Smooth muscle cell (in vitro differentiated cells): ENCODE data around the gene USH2A. TPM values are rescaled to one million over a fixed set of nuclear protein-coding genes. Genes with fewer than 3 reads are reported as not detected.

ENCODE experiments used
- DNase-seq: peaks from one replicate; lab custom pipeline; 2025; ENCODE audit not compliant: unreplicated experiment; lab: John Stamatoyannopoulos, UW
- H2AFZ ChIP-seq: fragments of 200-600 bp; sonication (generic); 2 replicates; pipeline ENCODE4 v1.6.0; 2016; ENCODE audit warnings: antibody characterized with exemption, low read depth, mild to moderate bottlenecking
- H3F3A ChIP-seq: fragments of 200-600 bp; sonication (generic); 2 replicates; pipeline ENCODE4 v1.6.0; 2017; ENCODE audit warnings: antibody characterized with exemption, low read depth
- H3K27ac ChIP-seq: fragments of 200-600 bp; sonication (generic); 2 replicates; pipeline ENCODE4 v1.5.1; 2016; ENCODE audit warnings: low read depth, mild to moderate bottlenecking
- H3K27me3 ChIP-seq: fragments of 200-600 bp; sonication (generic); 2 replicates; pipeline ENCODE4 v1.6.1; 2016; ENCODE audit warnings: low read depth, mild to moderate bottlenecking
- H3K36me3 ChIP-seq: fragments of 200-600 bp; sonication (generic); 2 replicates; pipeline ENCODE4 v1.5.1; 2016; ENCODE audit warnings: low read depth
- H3K4me1 ChIP-seq: fragments of 200-600 bp; sonication (generic); 2 replicates; pipeline ENCODE4 v1.5.1; 2016; ENCODE audit warnings: low read depth
- H3K4me2 ChIP-seq: fragments of 200-600 bp; sonication (generic); 2 replicates; pipeline ENCODE4 v1.6.0; 2016; ENCODE audit warnings: mild to moderate bottlenecking
- H3K4me3 ChIP-seq: fragments of 200-600 bp; sonication (generic); 2 replicates; pipeline ENCODE4 v1.5.1; 2016; ENCODE audit warnings: mild to moderate bottlenecking
- H3K79me2 ChIP-seq: fragments of 200-600 bp; sonication (generic); 2 replicates; pipeline ENCODE4 v1.6.0; 2016; ENCODE audit warnings: low read depth, mild to moderate bottlenecking
- H3K9ac ChIP-seq: fragments of 200-600 bp; sonication (generic); 2 replicates; pipeline ENCODE4 v1.6.0; 2016; ENCODE audit warnings: low read depth
- H3K9me3 ChIP-seq: fragments of 200-600 bp; sonication (generic); replicated peaks from 2 replicates; pipeline ENCODE4 v1.5.1; 2016; ENCODE audit warnings: low read depth
- H4K20me1 ChIP-seq: fragments of 200-600 bp; sonication (generic); 2 replicates; pipeline ENCODE4 v1.6.0; 2016; ENCODE audit warnings: low read depth
- WGBS: methylation state at CpG from one replicate; pipeline ENCODE4 v1.1.7; 2016; ENCODE audit warnings: low lambda C conversion rate; 5-methylcytosine and 5-hydroxymethylcytosine counted together
- polyA plus RNA-seq: library from polyadenylated mRNA; unstranded; fragments of >200 nt; fragmentation: Nextera tagmentation; extraction: Ambion mirVana; gene quantifications from 2 replicates; pipeline ENCODE4 v1.2.1, GENCODE V29; 2016
- total RNA-seq: library from RNA; depleted of rRNA; stranded (reverse); fragments of >200 nt; gene quantifications from 2 replicates; pipeline ENCODE4 v1.2.3, GENCODE V29; 2014
- TF ChIP-seq, protein P1 (sequence below): fragments of 200-600 bp; sonication (generic); IDR thresholded peaks from 2 replicates; pipeline ENCODE4 v1.5.1; 2017; ENCODE audit warnings: borderline replicate concordance, mild to moderate bottlenecking, antibody characterized with exemption; ENCODE audit not compliant: insufficient read depth, poor library complexity, severe bottlenecking

The USH2A gene
- total and polyA plus RNA-seq, 2 experiments from 2014 or later = under 0.01 TPM; not detected in 1

DNA sequence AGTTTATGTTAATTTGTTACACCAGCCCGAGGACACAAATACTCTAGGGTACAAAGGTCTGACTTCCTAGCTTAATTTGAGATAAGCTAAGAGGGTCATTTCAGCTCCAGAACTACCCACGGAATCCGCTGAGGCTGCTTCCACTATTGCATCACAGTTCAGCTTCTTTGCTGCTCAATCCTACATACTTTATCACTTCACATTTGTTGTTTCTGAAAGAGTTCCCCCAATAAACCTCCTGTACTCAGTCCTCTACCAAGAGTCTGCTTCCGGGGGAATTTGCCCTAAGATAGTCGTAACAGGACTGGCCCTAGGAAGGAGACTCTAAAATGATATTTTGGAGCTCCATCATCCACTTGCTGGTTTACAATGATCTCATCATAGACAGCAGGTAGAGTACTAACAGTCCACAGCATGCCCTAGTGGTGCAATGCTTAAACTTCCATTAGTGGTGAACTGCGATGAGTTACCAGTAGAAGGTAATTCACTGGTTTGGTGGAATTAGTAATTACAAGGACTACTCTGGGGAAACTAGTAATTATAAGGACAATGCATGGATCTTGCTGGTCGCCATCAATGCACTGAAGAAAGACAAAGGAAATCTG, 229.3 kb downstream of the USH2A start:
- no peaks in the 10 kb centered on the region for H4K20me1 ChIP-seq
- no peaks in the 10 kb centered on the region for H3F3A ChIP-seq
- no peak overlapping the region for H3K4me2 ChIP-seq
- H3K4me1 ChIP-seq = no peaks in the 10 kb centered on the region
- TF ChIP-seq, protein P1, sequence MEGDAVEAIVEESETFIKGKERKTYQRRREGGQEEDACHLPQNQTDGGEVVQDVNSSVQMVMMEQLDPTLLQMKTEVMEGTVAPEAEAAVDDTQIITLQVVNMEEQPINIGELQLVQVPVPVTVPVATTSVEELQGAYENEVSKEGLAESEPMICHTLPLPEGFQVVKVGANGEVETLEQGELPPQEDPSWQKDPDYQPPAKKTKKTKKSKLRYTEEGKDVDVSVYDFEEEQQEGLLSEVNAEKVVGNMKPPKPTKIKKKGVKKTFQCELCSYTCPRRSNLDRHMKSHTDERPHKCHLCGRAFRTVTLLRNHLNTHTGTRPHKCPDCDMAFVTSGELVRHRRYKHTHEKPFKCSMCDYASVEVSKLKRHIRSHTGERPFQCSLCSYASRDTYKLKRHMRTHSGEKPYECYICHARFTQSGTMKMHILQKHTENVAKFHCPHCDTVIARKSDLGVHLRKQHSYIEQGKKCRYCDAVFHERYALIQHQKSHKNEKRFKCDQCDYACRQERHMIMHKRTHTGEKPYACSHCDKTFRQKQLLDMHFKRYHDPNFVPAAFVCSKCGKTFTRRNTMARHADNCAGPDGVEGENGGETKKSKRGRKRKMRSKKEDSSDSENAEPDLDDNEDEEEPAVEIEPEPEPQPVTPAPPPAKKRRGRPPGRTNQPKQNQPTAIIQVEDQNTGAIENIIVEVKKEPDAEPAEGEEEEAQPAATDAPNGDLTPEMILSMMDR = peak; percentile 10
- no peak overlapping the region for H3K27ac ChIP-seq
- peaks cover 17% of the 10 kb centered on the region for H3K27me3 ChIP-seq
- H3K36me3 ChIP-seq = no peaks in the 10 kb centered on the region
- H3K4me3 ChIP-seq = no peak overlapping the region
- DNase-seq = no peak
- no peaks in the 10 kb centered on the region for H3K79me2 ChIP-seq
- no peak overlapping the region for H2AFZ ChIP-seq
- 71% methylated on average over 7 of the region's 7 CpGs for WGBS
- H3K9ac ChIP-seq = no peak overlapping the region
- H3K9me3 ChIP-seq = no peaks in the 10 kb centered on the region

DNA sequence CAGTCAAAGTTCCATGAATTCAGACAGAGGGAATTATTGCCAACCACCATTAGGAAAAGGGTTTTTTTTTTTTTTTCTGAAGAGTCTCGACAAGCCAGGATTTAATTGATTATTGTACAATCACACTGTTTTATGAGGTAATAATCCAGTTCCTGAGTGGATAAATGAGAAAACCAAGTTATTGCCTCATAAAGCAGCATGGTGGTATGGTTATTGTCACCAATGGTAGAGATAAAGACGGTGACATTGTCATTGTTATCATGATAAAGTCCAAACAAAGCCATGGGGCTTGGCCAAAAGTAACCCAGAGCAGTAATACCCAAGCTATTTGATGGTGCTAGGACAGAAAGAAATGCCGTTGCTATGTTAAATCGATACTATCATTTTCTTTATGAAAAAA, 232.8 kb downstream of the USH2A start:
- 47% methylated on average over 4 of the region's 4 CpGs for WGBS
- no peak overlapping the region for H3K4me2 ChIP-seq

DNA sequence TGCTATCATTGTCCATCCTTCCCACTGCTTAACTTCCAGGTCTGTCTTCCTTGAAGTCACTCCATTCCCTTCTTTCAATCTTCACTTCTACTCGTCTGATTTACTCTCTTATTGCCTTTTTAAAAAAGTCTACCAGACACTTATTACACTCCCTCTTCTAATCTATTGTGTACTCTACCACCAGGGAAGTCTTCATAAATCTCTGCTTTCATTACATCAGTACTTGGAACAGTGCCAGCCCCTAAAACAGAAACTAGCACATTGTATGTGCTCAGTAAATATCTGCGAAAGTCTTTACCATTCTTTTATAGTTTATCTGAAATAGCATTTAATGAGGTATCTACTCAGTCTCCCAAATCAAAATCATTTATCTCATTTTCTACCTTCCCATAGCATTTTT, 236.4 kb downstream of the USH2A start:
- peaks cover 22% of the 10 kb centered on the region for H3K4me1 ChIP-seq
- H3F3A ChIP-seq = peaks cover 4% of the 10 kb centered on the region
- H3K36me3 ChIP-seq = no peaks in the 10 kb centered on the region
- no peaks in the 10 kb centered on the region for H3K79me2 ChIP-seq
- no peaks in the 10 kb centered on the region for H3K9me3 ChIP-seq
- H3K4me2 ChIP-seq = no peak overlapping the region
- no peak overlapping the region for H2AFZ ChIP-seq
- H3K27me3 ChIP-seq = peaks cover 23% of the 10 kb centered on the region
- H3K27ac ChIP-seq = no peak overlapping the region
- WGBS = 44% methylated on average over 2 of the region's 2 CpGs
- H4K20me1 ChIP-seq = no peaks in the 10 kb centered on the region
- DNase-seq = no peak
- TF ChIP-seq, protein P1 = no peak
- no peak overlapping the region for H3K4me3 ChIP-seq
- H3K9ac ChIP-seq = no peak overlapping the region

More for the DNA sequence above, 232.8 kb downstream of the USH2A start:
- Histone ChIP-seq H3K36me3 (no peaks in the 10 kb centered on the region), H2AFZ (no peak overlapping the region), H3K9ac (no peak overlapping the region), H3K4me3 (no peak overlapping the region), H3K27ac (no peak overlapping the region), H3K27me3 (peaks cover 14% of the 10 kb centered on the region), H3K9me3 (no peaks in the 10 kb centered on the region), H4K20me1 (no peaks in the 10 kb centered on the region), H3K4me1 (no peaks in the 10 kb centered on the region), H3K79me2 (no peaks in the 10 kb centered on the region), H3F3A (no peaks in the 10 kb centered on the region)
- no peak for DNase-seq
- TF ChIP-seq, protein P1 = no peak

DNA sequence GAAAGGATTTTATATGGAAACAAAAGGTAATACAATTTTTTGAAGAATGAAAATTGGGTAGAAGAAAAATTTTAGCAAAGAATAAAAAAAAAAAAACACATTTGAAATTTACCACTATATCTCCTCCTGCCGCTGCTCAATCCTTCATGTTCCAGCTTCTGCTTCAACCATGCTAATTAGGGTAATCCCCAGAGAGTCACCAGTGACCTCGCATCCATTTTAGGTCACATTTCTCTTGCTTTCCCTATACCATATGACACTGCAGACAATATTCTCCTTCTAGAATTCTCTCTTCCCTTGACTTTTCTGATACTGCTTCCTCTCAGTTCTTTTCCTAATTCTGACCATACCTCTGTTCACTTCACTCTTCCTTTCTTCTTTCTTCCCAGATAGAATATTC, 237.1 kb downstream of the USH2A start:
- no peak overlapping the region for H3K4me3 ChIP-seq
- no peak overlapping the region for H3K4me2 ChIP-seq
- H3K79me2 ChIP-seq = no peaks in the 10 kb centered on the region
- no peak for DNase-seq
- peaks cover 23% of the 10 kb centered on the region for H3K27me3 ChIP-seq
- no peaks in the 10 kb centered on the region for H4K20me1 ChIP-seq
- WGBS = 70% methylated on average over 2 of the region's 2 CpGs
- peaks cover 4% of the 10 kb centered on the region for H3F3A ChIP-seq
- TF ChIP-seq, protein P1 = no peak
- no peak overlapping the region for H2AFZ ChIP-seq
- no peaks in the 10 kb centered on the region for H3K9me3 ChIP-seq
- H3K36me3 ChIP-seq = no peaks in the 10 kb centered on the region
- no peak overlapping the region for H3K27ac ChIP-seq
- H3K4me1 ChIP-seq = peaks cover 22% of the 10 kb centered on the region
- no peak overlapping the region for H3K9ac ChIP-seq
